SK-N-SH (cell line): ENCODE measurements around the gene FFAR3.

Source experiments
- EP300 ChIP-seq, 2 experiments: IDR thresholded peaks; 2 replicates each; pipeline versions ENCODE4 v1.4.0 to v1.6.1; 2012; ENCODE audit warnings: borderline replicate concordance in 1 of 2, low read depth in 1 of 2, low read length in 1 of 2
- EZH2phosphoT487 ChIP-seq: fragments of 200-600 bp; sonication (generic); IDR thresholded peaks from 2 replicates; pipeline ENCODE4 v1.6.1; 2017; ENCODE audit warnings: low read depth, mixed run types, mild to moderate bottlenecking, antibody characterized with exemption, moderate library complexity, borderline replicate concordance
- MXI1 ChIP-seq: IDR thresholded peaks from 2 replicates; pipeline ENCODE4 v1.6.1; 2012; ENCODE audit warnings: mild to moderate bottlenecking, low read depth, low read length, improper control_type of control experiment
- SMC3 ChIP-seq: IDR thresholded peaks from 2 replicates; pipeline ENCODE4 v1.6.1; 2012; ENCODE audit warnings: low read depth, low read length, improper control_type of control experiment
- TF ChIP-seq, protein P1 (sequence below): fragments of 200-600 bp; sonication (generic); IDR thresholded peaks from 2 replicates; pipeline ENCODE4 v1.6.1; 2017; ENCODE audit warnings: antibody characterized with exemption, mild to moderate bottlenecking, moderate library complexity
- TF ChIP-seq, protein P2 (sequence below): IDR thresholded peaks from 2 replicates; pipeline ENCODE4; 2012
- TF ChIP-seq, protein P3 (sequence below): IDR thresholded peaks from 2 replicates; pipeline ENCODE4 v1.4.0; 2012; ENCODE audit warnings: low read depth, borderline replicate concordance

DNA sequence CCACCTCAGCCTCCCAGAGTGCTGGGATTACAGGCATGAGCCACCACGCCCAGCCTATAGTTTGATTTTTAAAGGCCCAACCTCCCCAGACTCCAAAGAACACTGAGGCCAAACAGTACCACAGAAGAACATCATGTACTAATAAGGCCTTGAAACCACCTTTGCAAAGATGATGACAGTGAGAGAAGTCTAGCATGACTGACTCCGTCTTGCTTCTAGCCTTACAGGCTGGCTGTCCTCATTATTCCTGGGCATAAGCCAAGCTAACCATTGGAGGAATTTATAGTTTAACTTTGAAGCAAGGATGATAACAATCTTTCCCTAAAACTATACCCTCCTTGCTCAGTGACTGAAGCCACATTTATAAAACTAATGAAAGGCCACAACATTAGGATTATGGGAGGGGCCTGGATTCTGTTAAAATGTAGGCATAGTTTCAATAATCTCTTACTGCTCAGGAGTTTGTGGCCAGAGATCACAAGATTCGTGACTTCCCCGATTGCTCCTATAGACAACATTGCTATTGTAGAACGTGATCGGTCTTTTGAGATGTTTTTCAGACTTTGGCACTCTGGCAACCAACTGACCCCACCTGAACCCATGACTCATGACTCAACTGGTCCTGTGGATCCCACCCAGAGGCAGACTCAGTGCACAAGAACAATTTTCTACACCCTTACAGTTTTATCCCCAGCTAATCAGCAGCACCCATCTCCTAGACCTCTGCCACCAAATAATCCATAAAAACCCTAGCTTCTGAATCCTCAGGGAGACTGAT, 30.2 kb downstream of the FFAR3 start:
- TF ChIP-seq, protein P1, sequence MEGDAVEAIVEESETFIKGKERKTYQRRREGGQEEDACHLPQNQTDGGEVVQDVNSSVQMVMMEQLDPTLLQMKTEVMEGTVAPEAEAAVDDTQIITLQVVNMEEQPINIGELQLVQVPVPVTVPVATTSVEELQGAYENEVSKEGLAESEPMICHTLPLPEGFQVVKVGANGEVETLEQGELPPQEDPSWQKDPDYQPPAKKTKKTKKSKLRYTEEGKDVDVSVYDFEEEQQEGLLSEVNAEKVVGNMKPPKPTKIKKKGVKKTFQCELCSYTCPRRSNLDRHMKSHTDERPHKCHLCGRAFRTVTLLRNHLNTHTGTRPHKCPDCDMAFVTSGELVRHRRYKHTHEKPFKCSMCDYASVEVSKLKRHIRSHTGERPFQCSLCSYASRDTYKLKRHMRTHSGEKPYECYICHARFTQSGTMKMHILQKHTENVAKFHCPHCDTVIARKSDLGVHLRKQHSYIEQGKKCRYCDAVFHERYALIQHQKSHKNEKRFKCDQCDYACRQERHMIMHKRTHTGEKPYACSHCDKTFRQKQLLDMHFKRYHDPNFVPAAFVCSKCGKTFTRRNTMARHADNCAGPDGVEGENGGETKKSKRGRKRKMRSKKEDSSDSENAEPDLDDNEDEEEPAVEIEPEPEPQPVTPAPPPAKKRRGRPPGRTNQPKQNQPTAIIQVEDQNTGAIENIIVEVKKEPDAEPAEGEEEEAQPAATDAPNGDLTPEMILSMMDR: no peak
- TF ChIP-seq EP300 (IDR thresholded peaks at IDR 0.05; ENCODE audit: borderline replicate concordance in 1 of 2, low read depth in 1 of 2, low read length in 1 of 2): no peak
- TF ChIP-seq SMC3: no peak
- TF ChIP-seq EZH2phosphoT487: no peak
- TF ChIP-seq, protein P2, sequence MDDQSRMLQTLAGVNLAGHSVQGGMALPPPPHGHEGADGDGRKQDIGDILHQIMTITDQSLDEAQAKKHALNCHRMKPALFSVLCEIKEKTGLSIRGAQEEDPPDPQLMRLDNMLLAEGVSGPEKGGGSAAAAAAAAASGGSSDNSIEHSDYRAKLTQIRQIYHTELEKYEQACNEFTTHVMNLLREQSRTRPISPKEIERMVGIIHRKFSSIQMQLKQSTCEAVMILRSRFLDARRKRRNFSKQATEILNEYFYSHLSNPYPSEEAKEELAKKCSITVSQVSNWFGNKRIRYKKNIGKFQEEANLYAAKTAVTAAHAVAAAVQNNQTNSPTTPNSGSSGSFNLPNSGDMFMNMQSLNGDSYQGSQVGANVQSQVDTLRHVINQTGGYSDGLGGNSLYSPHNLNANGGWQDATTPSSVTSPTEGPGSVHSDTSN: no peak
- TF ChIP-seq MXI1: no peak
- TF ChIP-seq, protein P3, sequence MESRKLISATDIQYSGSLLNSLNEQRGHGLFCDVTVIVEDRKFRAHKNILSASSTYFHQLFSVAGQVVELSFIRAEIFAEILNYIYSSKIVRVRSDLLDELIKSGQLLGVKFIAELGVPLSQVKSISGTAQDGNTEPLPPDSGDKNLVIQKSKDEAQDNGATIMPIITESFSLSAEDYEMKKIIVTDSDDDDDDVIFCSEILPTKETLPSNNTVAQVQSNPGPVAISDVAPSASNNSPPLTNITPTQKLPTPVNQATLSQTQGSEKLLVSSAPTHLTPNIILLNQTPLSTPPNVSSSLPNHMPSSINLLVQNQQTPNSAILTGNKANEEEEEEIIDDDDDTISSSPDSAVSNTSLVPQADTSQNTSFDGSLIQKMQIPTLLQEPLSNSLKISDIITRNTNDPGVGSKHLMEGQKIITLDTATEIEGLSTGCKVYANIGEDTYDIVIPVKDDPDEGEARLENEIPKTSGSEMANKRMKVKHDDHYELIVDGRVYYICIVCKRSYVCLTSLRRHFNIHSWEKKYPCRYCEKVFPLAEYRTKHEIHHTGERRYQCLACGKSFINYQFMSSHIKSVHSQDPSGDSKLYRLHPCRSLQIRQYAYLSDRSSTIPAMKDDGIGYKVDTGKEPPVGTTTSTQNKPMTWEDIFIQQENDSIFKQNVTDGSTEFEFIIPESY: no peak
